Stomach (tissue), 9 donors: ENCODE measurements around the gene LRFN5. TPM values are rescaled to one million over a fixed set of nuclear protein-coding genes. Genes with fewer than 3 reads are reported as not detected.

Source experiments
- DNase-seq, 2 donors: peaks; one replicate each; pipeline versions ENCODE4 v3.0.0 to v3.0.0-alpha.2; 2013 to 2019
- H3K27ac ChIP-seq, 5 donors: fragments of 200-600 bp in 4 of 5; sonication (generic) in 4 of 5; one replicate each; pipeline ENCODE4 v1.5.1; 2013 to 2019; ENCODE audit warnings: mild to moderate bottlenecking in 1 of 5, moderate library complexity in 1 of 5
- H3K27me3 ChIP-seq, 3 donors: fragments of 200-600 bp; sonication (generic); one replicate each; pipeline ENCODE4 v1.5.1; 2017 to 2019; ENCODE audit warnings: mixed run types in 1 of 3
- H3K36me3 ChIP-seq, 4 donors: fragments of 200-600 bp; sonication (generic); 1 replicate in 3 of 4; 2 replicates in 1 of 4; pipeline ENCODE4 v1.5.1; 2016 to 2019
- H3K4me1 ChIP-seq, 4 donors: fragments of 200-600 bp; sonication (generic); one replicate each; pipeline ENCODE4 v1.5.1; 2016 to 2019
- H3K4me3 ChIP-seq, 4 donors: fragments of 200-600 bp; sonication (generic) in 3 of 4; one replicate each; pipeline ENCODE4 v1.5.1; 2016 to 2019; ENCODE audit warnings: mild to moderate bottlenecking in 1 of 4
- H3K9me3 ChIP-seq, 4 donors: fragments of 200-600 bp; sonication (generic); one replicate each; pipeline ENCODE4 v1.5.1; 2016 to 2019
- EP300 ChIP-seq: sonication (generic); formaldehyde crosslinking; IDR thresholded peaks from one replicate; pipeline ENCODE4 v1.6.1; 2017; ENCODE audit warnings: antibody characterized with exemption
- POLR2A ChIP-seq, 4 donors: fragments of 450-650 bp; IDR thresholded peaks; one replicate each; pipeline ENCODE4 v1.6.1; 2016; ENCODE audit warnings: antibody characterized with exemption in 4 of 4, control low read depth in 2 of 4, mild to moderate bottlenecking in 1 of 4, moderate library complexity in 1 of 4
- POLR2AphosphoS5 ChIP-seq, 3 donors: sonication (generic); formaldehyde crosslinking; IDR thresholded peaks; one replicate each; pipeline ENCODE4 v1.6.1; 2016; ENCODE audit warnings: antibody characterized with exemption in 3 of 3
- WGBS, 5 donors: extraction: QIAGEN DNeasy Blood & Tissue Kit in 3 of 5; methylation state at CpG; one replicate each; pipeline versions ENCODE4 v1.1.5 to v1.1.7; 2013 to 2018; 5-methylcytosine and 5-hydroxymethylcytosine counted together
- intact Hi-C: fragments of 100-400 bp; cut with DNase I; formaldehyde crosslinking; loops from one replicate; pipeline ENCODE4 v1.15.1; 2023; ENCODE audit warnings: low total_unique reads
- polyA plus RNA-seq, 3 donors: library from polyadenylated mRNA; stranded (reverse); fragments of 200-250 nt; gene quantifications; one replicate each; pipeline ENCODE4 v1.2.3, GENCODE V29; 2013
- total RNA-seq, 5 donors: library from RNA; depleted of rRNA; stranded (reverse); fragments of >200 nt; gene quantifications; one replicate each; pipeline versions ENCODE4 v1.1.0 to v1.2.3, GENCODE V29; 2014 to 2016
- TF ChIP-seq, protein P1 (sequence below), 7 experiments: fragments of 450-650 bp in 4 of 7; fragments of 200-600 bp in 3 of 7; sonication (generic) in 3 of 7; IDR thresholded peaks; one replicate each; pipeline ENCODE4 v1.5.1; 2016 to 2019; ENCODE audit warnings: antibody characterized with exemption in 7 of 7, control low read depth in 2 of 7, mild to moderate bottlenecking in 1 of 7
- donor health status: healthy with polysubstance abuse.
- donor health status: Bipolar disorder and iron deficiency.
- donor health status: healthy.

Gene LRFN5
- total and polyA plus RNA-seq, 8 donors: 0.19 to 9.4 (median 0.58) TPM; not detected in 3

GRCh38 chr14:41817626-41818025, 210.9 kb downstream of the LRFN5 start:
- DNase-seq: no peak
- Histone ChIP-seq H3K27me3 (no peaks in the 10 kb centered on the region), H3K4me3 (no peak overlapping the region), H3K27ac (no peak overlapping the region), H3K36me3 (no peaks in the 10 kb centered on the region), H3K9me3 (no peaks in the 10 kb centered on the region), H3K4me1 (no peaks in the 10 kb centered on the region)
- intact Hi-C loops: no loop called here
- WGBS, 5 donors: 48 to 80% (median 65%) methylated on average over 1 of the region's 1 CpG
- TF ChIP-seq POLR2A (IDR thresholded peaks at IDR 0.05): no peak

GRCh38 chr14:41824441-41824840, 217.8 kb downstream of the LRFN5 start:
- H3K9me3 ChIP-seq: peaks cover 0 to 19% (median 13%) of the 10 kb centered on the region in 4 donors
- no peaks in the 10 kb centered on the region for H3K27me3 ChIP-seq
- H3K4me1 ChIP-seq: no peaks in the 10 kb centered on the region
- no peak for TF ChIP-seq EP300
- no peak for TF ChIP-seq POLR2A (IDR thresholded peaks at IDR 0.05)
- TF ChIP-seq POLR2AphosphoS5 (IDR thresholded peaks at IDR 0.05): no peak
- TF ChIP-seq, protein P1, sequence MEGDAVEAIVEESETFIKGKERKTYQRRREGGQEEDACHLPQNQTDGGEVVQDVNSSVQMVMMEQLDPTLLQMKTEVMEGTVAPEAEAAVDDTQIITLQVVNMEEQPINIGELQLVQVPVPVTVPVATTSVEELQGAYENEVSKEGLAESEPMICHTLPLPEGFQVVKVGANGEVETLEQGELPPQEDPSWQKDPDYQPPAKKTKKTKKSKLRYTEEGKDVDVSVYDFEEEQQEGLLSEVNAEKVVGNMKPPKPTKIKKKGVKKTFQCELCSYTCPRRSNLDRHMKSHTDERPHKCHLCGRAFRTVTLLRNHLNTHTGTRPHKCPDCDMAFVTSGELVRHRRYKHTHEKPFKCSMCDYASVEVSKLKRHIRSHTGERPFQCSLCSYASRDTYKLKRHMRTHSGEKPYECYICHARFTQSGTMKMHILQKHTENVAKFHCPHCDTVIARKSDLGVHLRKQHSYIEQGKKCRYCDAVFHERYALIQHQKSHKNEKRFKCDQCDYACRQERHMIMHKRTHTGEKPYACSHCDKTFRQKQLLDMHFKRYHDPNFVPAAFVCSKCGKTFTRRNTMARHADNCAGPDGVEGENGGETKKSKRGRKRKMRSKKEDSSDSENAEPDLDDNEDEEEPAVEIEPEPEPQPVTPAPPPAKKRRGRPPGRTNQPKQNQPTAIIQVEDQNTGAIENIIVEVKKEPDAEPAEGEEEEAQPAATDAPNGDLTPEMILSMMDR (IDR thresholded peaks at IDR 0.05): no peak
- no peak for DNase-seq
- intact Hi-C loops: no loop called here
- H3K27ac ChIP-seq: no peak overlapping the region
- no peaks in the 10 kb centered on the region for H3K36me3 ChIP-seq
- 90 to 94% (median 92%) methylated on average over 2 of the region's 2 CpGs for WGBS, 5 donors
- H3K4me3 ChIP-seq: no peak overlapping the region

- TF ChIP-seq POLR2A (IDR thresholded peaks at IDR 0.05): no peak
- TF ChIP-seq, protein P1 (IDR thresholded peaks at IDR 0.05): no peak
- TF ChIP-seq EP300: no peak
- TF ChIP-seq POLR2AphosphoS5 (IDR thresholded peaks at IDR 0.05): no peak
- intact Hi-C loops: no loop called here
- no peaks in the 10 kb centered on the region for H3K4me1 ChIP-seq
- H3K4me3 ChIP-seq: no peak overlapping the region
- H3K27ac ChIP-seq: no peak overlapping the region
- DNase-seq: no peak
- no peaks in the 10 kb centered on the region for H3K36me3 ChIP-seq
- peaks cover 0 to 19% (median 13%) of the 10 kb centered on the region in 4 donors for H3K9me3 ChIP-seq
- H3K27me3 ChIP-seq: no peaks in the 10 kb centered on the region
- WGBS, 5 donors: 63 to 86% (median 67%) methylated on average over 1 of the region's 1 CpG
Measured at GRCh38 chr14:41825622-41826021, 218.9 kb downstream of the LRFN5 start.

GRCh38 chr14:41830714-41831406, 224.2 kb downstream of the LRFN5 start:
- Histone ChIP-seq H3K4me3 (no peak overlapping the region), H3K27ac (no peak overlapping the region), H3K36me3 (no peaks in the 10 kb centered on the region), H3K27me3 (no peaks in the 10 kb centered on the region), H3K4me1 (no peaks in the 10 kb centered on the region), H3K9me3 (peaks cover 0 to under 1% (median 0%) of the 10 kb centered on the region in 4 donors)
- peak in 1 of 2 donors; percentile 44 for DNase-seq
- TF ChIP-seq POLR2A (IDR thresholded peaks at IDR 0.05) (no peak), EP300 (no peak), POLR2AphosphoS5 (IDR thresholded peaks at IDR 0.05) (peak in 1 of 3 donors; percentile 26)
- TF ChIP-seq, protein P1 (IDR thresholded peaks at IDR 0.05): no peak
- intact Hi-C loops: no loop called here
- WGBS, 5 donors: 29 to 43% (median 35%) methylated on average over 2 of the region's 2 CpGs

DNA sequence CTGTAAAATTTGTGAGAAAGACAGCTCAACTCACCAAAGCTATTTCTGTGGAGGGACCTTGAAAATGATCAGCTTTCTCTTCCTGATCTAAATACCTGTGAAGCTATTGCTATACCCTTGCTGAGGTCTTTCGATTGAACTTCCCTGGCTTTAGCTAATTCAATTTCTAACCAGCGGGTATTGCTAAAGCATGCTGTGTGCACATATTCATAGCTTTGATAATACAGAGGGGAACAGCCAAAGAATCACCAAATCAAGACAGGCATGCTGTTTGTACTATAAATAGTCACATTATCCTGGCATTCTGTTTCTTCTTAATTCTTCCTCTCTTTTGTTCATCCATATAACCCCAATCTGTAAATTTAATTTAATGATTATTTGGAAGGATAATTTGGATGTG, 233.0 kb downstream of the LRFN5 start:
- DNase-seq: no peak
- Histone ChIP-seq H3K4me3 (no peak overlapping the region), H3K4me1 (no peaks in the 10 kb centered on the region), H3K27ac (no peak overlapping the region), H3K9me3 (no peaks in the 10 kb centered on the region), H3K36me3 (no peaks in the 10 kb centered on the region), H3K27me3 (no peaks in the 10 kb centered on the region)
- WGBS, 5 donors: 57 to 78% (median 66%) methylated on average over 2 of the region's 2 CpGs
- TF ChIP-seq EP300: no peak
- no peak for TF ChIP-seq POLR2AphosphoS5 (IDR thresholded peaks at IDR 0.05)
- TF ChIP-seq, protein P1 (IDR thresholded peaks at IDR 0.05): no peak
- TF ChIP-seq POLR2A (IDR thresholded peaks at IDR 0.05): no peak
- intact Hi-C loops: no loop called here
